ENCODE data around the gene PRDM12. TPM values are rescaled to one million over a fixed set of nuclear protein-coding genes. Genes with fewer than 3 reads are reported as not detected.

The PRDM12 gene
- total and polyA plus RNA-seq, 2 experiments from 2014 or later, result 0.30 to 0.55 TPM

- Histone ChIP-seq H3K36me3 (no peaks in the 10 kb centered on the region), H3K27ac (no peak overlapping the region), H3K4me3 (no peak overlapping the region), H3K4me1 (ENCODE audit: low read depth) (peaks cover 4% of the 10 kb centered on the region), H3K27me3 (peaks cover 90% of the 10 kb centered on the region), H3K9me3 (ENCODE audit: low read depth) (no peaks in the 10 kb centered on the region)
- no peak for DNase-seq (ENCODE audit: low read depth in 1 of 2, low spot score in 1 of 2)
- no peak for TF ChIP-seq CTCF (IDR thresholded peaks at IDR 0.05; ENCODE audit: low read depth, low read length)
Measured at GRCh38 chr9:130668196-130668595, 3.8 kb downstream of the PRDM12 start.

DNA sequence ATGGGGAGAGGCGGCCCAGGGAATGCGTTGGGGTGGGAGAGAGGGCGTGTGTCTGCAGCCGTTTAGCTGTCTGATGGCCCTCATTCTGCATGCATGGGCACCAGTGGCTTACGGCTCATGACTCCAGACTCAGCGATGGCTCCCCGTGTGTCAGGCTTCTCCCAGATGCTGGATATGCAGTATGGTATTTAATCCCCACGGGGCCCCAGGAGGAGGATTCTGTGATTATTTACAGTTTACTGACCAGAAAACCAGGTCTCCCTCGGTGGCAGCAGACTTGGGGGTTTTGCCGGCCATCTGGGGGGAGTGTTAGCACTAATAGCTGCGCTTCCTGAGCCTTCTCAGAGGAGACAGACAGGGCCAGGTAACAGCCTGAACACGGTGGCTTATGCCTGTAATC, 4.3 kb downstream of the PRDM12 start:
- peaks cover 4% of the 10 kb centered on the region for H3K4me1 ChIP-seq (ENCODE audit: low read depth)
- DNase-seq (ENCODE audit: low read depth in 1 of 2, low spot score in 1 of 2), result no peak
- H3K27me3 ChIP-seq, result peaks cover 86% of the 10 kb centered on the region
- H3K9me3 ChIP-seq (ENCODE audit: low read depth), result no peaks in the 10 kb centered on the region
- no peaks in the 10 kb centered on the region for H3K36me3 ChIP-seq
- no peak overlapping the region for H3K27ac ChIP-seq
- no peak for TF ChIP-seq CTCF (IDR thresholded peaks at IDR 0.05; ENCODE audit: low read depth, low read length)
- no peak overlapping the region for H3K4me3 ChIP-seq

- DNase-seq (ENCODE audit: low read depth in 1 of 2, low spot score in 1 of 2), result no peak
- H3K27ac ChIP-seq, result no peak overlapping the region
- H3K4me3 ChIP-seq, result no peak overlapping the region
- TF ChIP-seq CTCF (IDR thresholded peaks at IDR 0.05; ENCODE audit: low read depth, low read length), result no peak
- peaks cover 74% of the 10 kb centered on the region for H3K27me3 ChIP-seq
- no peaks in the 10 kb centered on the region for H3K36me3 ChIP-seq
- H3K4me1 ChIP-seq (ENCODE audit: low read depth), result peaks cover 4% of the 10 kb centered on the region
- no peaks in the 10 kb centered on the region for H3K9me3 ChIP-seq (ENCODE audit: low read depth)
Measured at GRCh38 chr9:130669965-130670364, 5.6 kb downstream of the PRDM12 start.

DNA sequence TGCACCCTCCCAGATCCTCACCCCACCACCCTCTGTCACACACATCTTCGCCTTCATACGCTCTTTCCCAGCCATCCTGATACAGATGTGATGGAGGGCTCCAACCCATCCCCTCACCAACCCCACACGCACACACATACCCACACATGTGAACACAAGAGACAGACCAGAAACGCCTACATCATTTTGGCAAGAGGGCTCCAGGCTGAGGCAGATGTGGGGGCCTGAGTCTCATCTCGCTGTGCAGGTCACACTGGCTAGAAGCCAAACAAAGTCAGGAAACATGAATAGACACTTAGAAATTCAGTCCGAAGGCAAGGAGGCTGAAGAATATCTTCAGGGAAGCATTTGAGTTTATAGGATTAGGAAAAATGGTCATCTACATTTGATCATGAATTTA, 6.2 kb downstream of the PRDM12 start:
- Histone ChIP-seq H3K36me3 (no peaks in the 10 kb centered on the region), H3K27me3 (peaks cover 72% of the 10 kb centered on the region), H3K9me3 (ENCODE audit: low read depth) (no peaks in the 10 kb centered on the region), H3K27ac (no peak overlapping the region), H3K4me3 (no peak overlapping the region), H3K4me1 (ENCODE audit: low read depth) (peaks cover 1% of the 10 kb centered on the region)
- no peak for DNase-seq (ENCODE audit: low read depth in 1 of 2, low spot score in 1 of 2)
- TF ChIP-seq CTCF (IDR thresholded peaks at IDR 0.05; ENCODE audit: low read depth, low read length), result no peak

DNA sequence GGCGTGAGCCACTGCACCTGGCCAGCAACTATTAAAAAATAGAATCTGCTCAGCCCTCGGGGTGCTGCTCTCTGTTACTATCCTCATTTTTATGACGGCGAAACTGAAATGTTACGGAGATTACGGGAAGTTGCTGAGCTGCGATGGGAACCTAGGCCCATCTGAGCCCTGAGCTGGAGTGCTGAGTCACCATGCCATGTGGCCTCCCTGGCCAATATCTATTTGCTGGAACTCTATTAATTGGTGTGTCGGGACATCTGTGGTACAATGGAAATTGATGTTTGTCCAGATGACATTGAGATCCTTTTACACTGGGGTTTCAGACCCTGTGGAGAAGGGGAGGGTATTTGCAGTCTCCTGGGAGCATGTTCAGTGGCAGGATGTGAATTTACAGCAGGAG, 8.1 kb downstream of the PRDM12 start:
- Histone ChIP-seq H3K4me1 (ENCODE audit: low read depth) (no peaks in the 10 kb centered on the region), H3K27ac (no peak overlapping the region), H3K9me3 (ENCODE audit: low read depth) (no peaks in the 10 kb centered on the region), H3K36me3 (no peaks in the 10 kb centered on the region), H3K4me3 (no peak overlapping the region), H3K27me3 (peaks cover 60% of the 10 kb centered on the region)
- TF ChIP-seq CTCF (IDR thresholded peaks at IDR 0.05; ENCODE audit: low read depth, low read length), result no peak
- DNase-seq (ENCODE audit: low read depth in 1 of 2, low spot score in 1 of 2), result no peak

Data from cardiac muscle cell (in vitro differentiated cells and primary cell).